Astrocyte (in vitro differentiated cells and primary cell): ENCODE data around the gene CDH23.

Experiments used
- EZH2 ChIP-seq: IDR thresholded peaks from 2 replicates; pipeline ENCODE4 v1.6.1; 2012; ENCODE audit warnings: mild to moderate bottlenecking, low read length, inconsistent platforms; ENCODE audit not compliant: insufficient read depth
- TF ChIP-seq, protein P1 (sequence below): IDR thresholded peaks from 2 replicates; pipeline ENCODE4 v1.5.1; 2011; ENCODE audit warnings: low read depth, mild to moderate bottlenecking, inconsistent platforms, low read length, moderate library complexity; ENCODE audit not compliant: insufficient read depth

DNA sequence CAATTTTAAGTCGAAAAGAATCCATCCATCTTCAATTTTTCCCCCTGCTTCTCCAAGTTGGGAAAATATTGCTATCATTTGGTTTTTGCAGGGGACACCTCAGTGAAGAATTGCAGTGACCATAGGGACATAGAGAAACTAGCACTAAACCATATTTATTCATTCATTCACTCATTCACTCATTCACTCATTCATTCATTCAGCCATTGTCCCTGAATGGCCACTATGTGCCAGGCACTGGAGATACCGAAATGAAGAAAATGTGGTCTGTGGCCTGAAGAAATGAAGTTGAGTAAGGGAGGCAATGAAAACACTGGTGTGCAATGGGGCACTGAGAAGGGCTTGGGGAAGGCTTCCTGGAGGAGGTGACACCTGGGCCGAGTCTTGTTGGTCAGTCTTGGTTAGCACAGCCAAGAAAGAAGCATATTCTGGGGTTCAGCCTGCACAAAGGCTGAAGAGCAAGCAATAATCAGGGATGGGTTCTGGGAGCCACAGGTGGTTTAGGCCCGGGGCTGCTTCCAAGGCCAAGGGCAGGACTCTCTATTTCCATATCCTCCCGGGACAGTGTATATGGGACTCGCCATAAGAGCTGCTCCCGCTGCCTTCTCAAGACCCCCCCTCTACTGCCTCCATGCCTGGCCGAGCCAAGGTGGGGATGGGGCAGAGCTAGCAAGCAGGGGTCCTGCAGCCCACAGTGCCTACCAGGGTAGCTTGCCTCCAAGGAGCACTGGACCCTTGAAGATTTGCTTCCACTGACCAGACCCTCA is 348.4 kb downstream of the CDH23 start:
- TF ChIP-seq, protein P1, sequence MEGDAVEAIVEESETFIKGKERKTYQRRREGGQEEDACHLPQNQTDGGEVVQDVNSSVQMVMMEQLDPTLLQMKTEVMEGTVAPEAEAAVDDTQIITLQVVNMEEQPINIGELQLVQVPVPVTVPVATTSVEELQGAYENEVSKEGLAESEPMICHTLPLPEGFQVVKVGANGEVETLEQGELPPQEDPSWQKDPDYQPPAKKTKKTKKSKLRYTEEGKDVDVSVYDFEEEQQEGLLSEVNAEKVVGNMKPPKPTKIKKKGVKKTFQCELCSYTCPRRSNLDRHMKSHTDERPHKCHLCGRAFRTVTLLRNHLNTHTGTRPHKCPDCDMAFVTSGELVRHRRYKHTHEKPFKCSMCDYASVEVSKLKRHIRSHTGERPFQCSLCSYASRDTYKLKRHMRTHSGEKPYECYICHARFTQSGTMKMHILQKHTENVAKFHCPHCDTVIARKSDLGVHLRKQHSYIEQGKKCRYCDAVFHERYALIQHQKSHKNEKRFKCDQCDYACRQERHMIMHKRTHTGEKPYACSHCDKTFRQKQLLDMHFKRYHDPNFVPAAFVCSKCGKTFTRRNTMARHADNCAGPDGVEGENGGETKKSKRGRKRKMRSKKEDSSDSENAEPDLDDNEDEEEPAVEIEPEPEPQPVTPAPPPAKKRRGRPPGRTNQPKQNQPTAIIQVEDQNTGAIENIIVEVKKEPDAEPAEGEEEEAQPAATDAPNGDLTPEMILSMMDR = no peak
- TF ChIP-seq EZH2 = no peak
